Smooth muscle cell (in vitro differentiated cells): ENCODE data around the gene TLE4. TPM values are rescaled to one million over a fixed set of nuclear protein-coding genes. Genes with fewer than 3 reads are reported as not detected.

Source experiments
- DNase-seq: peaks from one replicate; lab custom pipeline; 2025; ENCODE audit not compliant: unreplicated experiment; lab: John Stamatoyannopoulos, UW
- H2AFZ ChIP-seq: fragments of 200-600 bp; sonication (generic); 2 replicates; pipeline ENCODE4 v1.6.0; 2016; ENCODE audit warnings: antibody characterized with exemption, low read depth, mild to moderate bottlenecking
- H3F3A ChIP-seq: fragments of 200-600 bp; sonication (generic); 2 replicates; pipeline ENCODE4 v1.6.0; 2017; ENCODE audit warnings: antibody characterized with exemption, low read depth
- H3K27ac ChIP-seq: fragments of 200-600 bp; sonication (generic); 2 replicates; pipeline ENCODE4 v1.5.1; 2016; ENCODE audit warnings: low read depth, mild to moderate bottlenecking
- H3K27me3 ChIP-seq: fragments of 200-600 bp; sonication (generic); 2 replicates; pipeline ENCODE4 v1.6.1; 2016; ENCODE audit warnings: low read depth, mild to moderate bottlenecking
- H3K36me3 ChIP-seq: fragments of 200-600 bp; sonication (generic); 2 replicates; pipeline ENCODE4 v1.5.1; 2016; ENCODE audit warnings: low read depth
- H3K4me1 ChIP-seq: fragments of 200-600 bp; sonication (generic); 2 replicates; pipeline ENCODE4 v1.5.1; 2016; ENCODE audit warnings: low read depth
- H3K4me2 ChIP-seq: fragments of 200-600 bp; sonication (generic); 2 replicates; pipeline ENCODE4 v1.6.0; 2016; ENCODE audit warnings: mild to moderate bottlenecking
- H3K4me3 ChIP-seq: fragments of 200-600 bp; sonication (generic); 2 replicates; pipeline ENCODE4 v1.5.1; 2016; ENCODE audit warnings: mild to moderate bottlenecking
- H3K79me2 ChIP-seq: fragments of 200-600 bp; sonication (generic); 2 replicates; pipeline ENCODE4 v1.6.0; 2016; ENCODE audit warnings: low read depth, mild to moderate bottlenecking
- H3K9ac ChIP-seq: fragments of 200-600 bp; sonication (generic); 2 replicates; pipeline ENCODE4 v1.6.0; 2016; ENCODE audit warnings: low read depth
- H3K9me3 ChIP-seq: fragments of 200-600 bp; sonication (generic); replicated peaks from 2 replicates; pipeline ENCODE4 v1.5.1; 2016; ENCODE audit warnings: low read depth
- H4K20me1 ChIP-seq: fragments of 200-600 bp; sonication (generic); 2 replicates; pipeline ENCODE4 v1.6.0; 2016; ENCODE audit warnings: low read depth
- CTCF ChIP-seq: fragments of 200-600 bp; sonication (generic); IDR thresholded peaks from 2 replicates; pipeline ENCODE4 v1.5.1; 2017; ENCODE audit warnings: borderline replicate concordance, mild to moderate bottlenecking, antibody characterized with exemption; ENCODE audit not compliant: insufficient read depth, poor library complexity, severe bottlenecking
- WGBS: methylation state at CpG from one replicate; pipeline ENCODE4 v1.1.7; 2016; ENCODE audit warnings: low lambda C conversion rate; 5-methylcytosine and 5-hydroxymethylcytosine counted together
- polyA plus RNA-seq: library from polyadenylated mRNA; unstranded; fragments of >200 nt; fragmentation: Nextera tagmentation; extraction: Ambion mirVana; gene quantifications from 2 replicates; pipeline ENCODE4 v1.2.1, GENCODE V29; 2016
- total RNA-seq: library from RNA; depleted of rRNA; stranded (reverse); fragments of >200 nt; gene quantifications from 2 replicates; pipeline ENCODE4 v1.2.3, GENCODE V29; 2014

Gene TLE4
- total and polyA plus RNA-seq, 2 experiments from 2014 or later = 31.6 to 74.3 TPM

DNA sequence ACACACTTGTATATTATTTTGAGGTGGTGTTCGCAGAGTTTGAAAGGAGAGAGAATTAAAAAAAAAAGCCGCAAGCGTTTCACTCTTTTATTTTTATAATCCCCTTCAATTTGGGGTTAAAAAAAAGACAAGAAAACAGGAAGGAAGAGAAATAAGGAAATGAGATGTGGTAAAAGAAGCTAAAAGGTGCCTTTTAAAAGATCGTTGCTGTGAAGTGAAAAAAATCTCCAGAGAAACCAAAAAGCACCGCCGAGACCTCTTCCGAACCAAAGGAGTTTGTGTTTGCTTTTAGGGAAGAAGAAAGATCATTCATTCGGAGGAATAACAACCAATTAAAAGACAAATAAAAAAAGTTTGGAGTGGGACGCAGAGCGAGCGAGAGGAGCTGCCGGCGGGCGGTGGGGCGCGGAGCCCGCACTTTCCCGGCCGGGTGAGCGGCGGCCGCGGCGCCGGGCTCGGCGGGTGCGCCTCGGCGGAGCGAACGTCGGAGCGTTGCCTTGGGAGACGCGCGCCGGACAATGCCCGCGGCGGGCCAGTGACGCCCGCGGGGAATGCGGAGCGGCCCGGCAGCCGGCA lies 355 bp downstream of the TLE4 start:
- H3K4me3 ChIP-seq = peak overlapping the region; percentile 79
- H4K20me1 ChIP-seq = peaks cover 43% of the 10 kb centered on the region
- peak overlapping the region; percentile 96 for H3K9ac ChIP-seq
- H3K79me2 ChIP-seq = peaks cover 39% of the 10 kb centered on the region
- TF ChIP-seq CTCF = no peak
- H3K27ac ChIP-seq = peak overlapping the region; percentile 97
- under 1% methylated on average over 19 of the region's 48 CpGs for WGBS
- no peaks in the 10 kb centered on the region for H3K36me3 ChIP-seq
- no peaks in the 10 kb centered on the region for H3K27me3 ChIP-seq
- H3K4me1 ChIP-seq = peaks cover 35% of the 10 kb centered on the region
- peak overlapping the region; percentile 17 for H2AFZ ChIP-seq
- DNase-seq = no peak
- no peaks in the 10 kb centered on the region for H3K9me3 ChIP-seq
- peak overlapping the region; percentile 87 for H3K4me2 ChIP-seq
- peaks cover 4% of the 10 kb centered on the region for H3F3A ChIP-seq

DNA sequence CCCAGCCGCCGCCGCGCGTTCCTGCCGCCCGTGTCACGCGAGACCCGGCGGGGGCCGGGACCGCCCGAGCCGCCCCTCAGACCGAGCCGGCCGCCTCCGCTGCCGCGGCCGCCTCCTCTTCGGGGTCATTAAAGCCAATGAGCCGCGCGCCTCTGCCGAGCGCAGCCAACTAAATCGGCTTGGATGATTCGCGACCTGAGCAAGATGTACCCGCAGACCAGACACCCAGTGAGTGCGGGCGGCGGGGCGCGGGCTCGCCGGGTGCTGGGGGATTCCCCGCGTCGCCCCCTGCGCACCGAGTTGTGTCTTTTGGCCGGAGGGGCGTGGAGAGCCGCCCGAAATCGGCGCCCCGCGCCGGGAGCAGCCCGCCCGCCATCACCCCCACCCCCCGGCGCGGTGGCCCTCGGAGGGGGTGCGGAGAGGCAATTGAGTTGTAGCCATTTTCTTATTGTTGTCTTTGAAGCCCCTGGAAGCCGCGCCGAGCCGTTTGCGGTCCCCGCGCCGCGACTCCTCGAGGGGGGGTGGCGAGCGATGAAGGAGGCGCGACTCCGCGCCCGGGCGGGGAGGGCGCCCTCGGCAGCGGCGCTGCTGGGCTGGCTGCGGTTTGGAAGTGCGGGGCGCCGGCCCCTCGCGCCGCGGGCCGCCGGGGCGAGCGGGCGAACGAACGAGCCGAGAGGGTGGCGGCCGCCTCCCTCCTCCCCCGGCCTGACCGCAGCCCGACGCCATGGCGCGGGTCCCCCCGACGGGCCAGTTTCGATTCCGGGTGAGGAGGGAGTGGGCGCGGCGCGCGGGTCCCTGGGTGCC lies 1.0 kb downstream of the TLE4 start:
- Histone ChIP-seq H3K9ac (peak overlapping the region; percentile 96), H2AFZ (peak overlapping the region; percentile 65), H3K79me2 (peaks cover 46% of the 10 kb centered on the region), H4K20me1 (peaks cover 50% of the 10 kb centered on the region), H3K4me3 (peak overlapping the region; percentile 79), H3K9me3 (no peaks in the 10 kb centered on the region), H3K4me2 (peak overlapping the region; percentile 87), H3K27ac (peak overlapping the region; percentile 97), H3F3A (peaks cover 4% of the 10 kb centered on the region), H3K27me3 (no peaks in the 10 kb centered on the region), H3K36me3 (no peaks in the 10 kb centered on the region), H3K4me1 (peaks cover 40% of the 10 kb centered on the region)
- under 1% methylated on average over 47 of the region's 115 CpGs for WGBS
- peak; percentile 36 for DNase-seq
- TF ChIP-seq CTCF = no peak

DNA sequence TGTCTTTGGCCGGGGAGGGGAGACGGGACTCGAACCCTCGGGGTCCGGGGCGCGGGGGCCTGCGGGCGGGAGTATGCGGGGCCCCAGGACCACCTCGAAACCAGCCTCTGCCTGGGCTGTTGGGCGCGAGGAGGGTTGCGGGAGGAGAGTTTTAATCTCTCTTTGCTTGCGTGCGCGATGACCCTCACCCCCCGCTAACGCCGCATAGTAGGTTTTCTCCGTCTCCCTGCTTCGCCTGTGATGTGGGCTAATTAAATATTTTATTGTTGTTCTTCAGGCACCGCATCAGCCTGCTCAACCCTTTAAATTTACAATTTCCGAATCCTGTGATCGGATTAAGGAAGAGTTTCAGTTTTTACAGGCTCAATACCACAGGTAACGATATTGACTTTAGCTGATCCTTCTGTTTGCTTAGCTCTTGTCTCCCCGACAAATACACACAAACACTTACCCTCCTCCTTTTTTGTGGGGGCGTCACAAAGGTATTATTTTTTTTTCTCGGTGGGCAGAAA lies 1.7 kb downstream of the TLE4 start:
- Histone ChIP-seq H3K9ac (peak overlapping the region; percentile 96), H3K4me1 (peaks cover 46% of the 10 kb centered on the region), H3K36me3 (no peaks in the 10 kb centered on the region), H3K79me2 (peaks cover 52% of the 10 kb centered on the region), H4K20me1 (peaks cover 57% of the 10 kb centered on the region), H3K4me2 (peak overlapping the region; percentile 87), H2AFZ (no peak overlapping the region), H3K27ac (peak overlapping the region; percentile 97), H3K4me3 (peak overlapping the region; percentile 79), H3F3A (peaks cover 4% of the 10 kb centered on the region), H3K9me3 (no peaks in the 10 kb centered on the region), H3K27me3 (no peaks in the 10 kb centered on the region)
- DNase-seq = no peak
- no peak for TF ChIP-seq CTCF
- WGBS = 1% methylated on average over 18 of the region's 29 CpGs
